A549 (cell line): ENCODE data around the gene RPS17.

ENCODE experiments used
- CHD2 ChIP-seq: fragments of 150-350 bp; IDR thresholded peaks from 2 replicates; pipeline ENCODE4 v1.6.1; 2014; ENCODE audit warnings: low read length; ENCODE audit not compliant: partially characterized antibody
- CTCF ChIP-seq: fragments of >200 bp; sonication (Bioruptor Twin); formaldehyde crosslinking; IDR thresholded peaks from 3 replicates; pipeline ENCODE4 v1.5.1; 2016
- HOXA7 ChIP-seq: fragments of 250-450 bp; sonication (Bioruptor Pico); IDR thresholded peaks from 2 replicates; pipeline ENCODE4 v1.5.0; 2020; ENCODE audit warnings: mild to moderate bottlenecking, moderate library complexity
- JUN ChIP-seq, 2 experiments: fragments of >200 bp; sonication (Bioruptor Twin); formaldehyde crosslinking; IDR thresholded peaks; 2 replicates in 1 of 2; 3 replicates in 1 of 2; pipeline ENCODE4 v1.6.1; 2016 to 2017
- MAFK ChIP-seq: fragments of 450-650 bp; IDR thresholded peaks from 2 replicates; pipeline ENCODE4 v1.6.1; 2014; ENCODE audit not compliant: partially characterized antibody
- MAZ ChIP-seq: fragments of 150-350 bp; IDR thresholded peaks from 2 replicates; pipeline ENCODE4 v1.6.1; 2014; ENCODE audit warnings: antibody characterized with exemption, low read depth, low read length, borderline replicate concordance
- POLR2A ChIP-seq: IDR thresholded peaks from 2 replicates; pipeline ENCODE4 v1.6.1; 2012; ENCODE audit warnings: mild to moderate bottlenecking, low read length
- POLR2AphosphoS2 ChIP-seq: conservative IDR thresholded peaks from 2 replicates; pipeline ENCODE4 v1.6.1; 2012; ENCODE audit warnings: low read length, improper control_type of control experiment, inconsistent platforms
- RAD21 ChIP-seq, 2 experiments: fragments of >200 bp in 1 of 2; sonication (Bioruptor Twin) in 1 of 2; formaldehyde crosslinking in 1 of 2; IDR thresholded peaks in 1 of 2; conservative IDR thresholded peaks in 1 of 2; 2 replicates in 1 of 2; 3 replicates in 1 of 2; pipeline ENCODE4 v1.6.1; 2012 to 2018; ENCODE audit warnings: inconsistent platforms in 1 of 2
- RCOR1 ChIP-seq: fragments of 150-350 bp; IDR thresholded peaks from 2 replicates; pipeline ENCODE4 v1.6.1; 2014; ENCODE audit warnings: antibody characterized with exemption, low read length, low read depth
- REST ChIP-seq: fragments of 200-600 bp; sonication (generic); IDR thresholded peaks from 2 replicates; pipeline ENCODE4 v1.6.1; 2016; ENCODE audit warnings: antibody characterized with exemption, mild to moderate bottlenecking, moderate library complexity
- RFX5 ChIP-seq: fragments of 450-650 bp; IDR thresholded peaks from 2 replicates; pipeline ENCODE4 v1.7.1; 2014; ENCODE audit warnings: antibody characterized with exemption, mild to moderate bottlenecking, moderate library complexity
- SMC3 ChIP-seq: fragments of >200 bp; sonication (Bioruptor Twin); formaldehyde crosslinking; IDR thresholded peaks from 3 replicates; pipeline ENCODE4 v1.6.1; 2018; ENCODE audit warnings: inconsistent platforms

DNA sequence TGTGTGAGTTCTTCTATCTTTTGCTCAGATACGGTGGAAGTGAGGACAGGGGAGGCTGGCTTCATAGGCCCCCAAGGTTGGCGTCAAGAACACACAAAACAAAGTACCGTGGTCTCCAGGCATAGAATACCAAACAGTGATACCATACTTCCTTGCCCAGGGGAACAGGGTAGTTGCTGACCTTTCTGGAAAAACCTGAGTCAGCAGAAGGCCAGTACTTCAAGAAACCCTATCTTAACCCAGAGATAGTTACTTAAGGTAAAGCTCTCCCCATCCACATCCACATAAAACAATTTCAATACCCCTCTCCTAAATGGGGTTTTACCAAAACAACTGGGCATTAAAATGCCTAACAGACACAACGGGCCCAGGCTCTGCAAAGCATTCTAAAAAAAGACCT, 29.6 kb upstream of the RPS17 start:
- TF ChIP-seq RFX5 (no peak), MAFK (peak; percentile 94), CTCF (no peak), SMC3 (no peak), RCOR1 (no peak), MAZ (no peak), RAD21 (conservative IDR thresholded peaks at IDR 0.05 in 1 of 2, IDR thresholded peaks at IDR 0.05 in 1 of 2) (no peak), JUN (IDR thresholded peaks at IDR 0.05) (no peak), REST (no peak), HOXA7 (CRISPR knock-in tag) (no peak), POLR2AphosphoS2 (no peak), CHD2 (no peak), POLR2A (no peak)
